ENCODE results near the gene GAS2. TPM values are rescaled to one million over a fixed set of nuclear protein-coding genes. Genes with fewer than 3 reads are reported as not detected.

GAS2 gene
- polyA plus RNA-seq, 3 donors = 0.52 to 4.7 (median 0.56) TPM

- no peak overlapping the region for H3K27ac ChIP-seq (ENCODE audit: low read depth, low read length)
- WGBS, 3 donors = 84 to 100% (median 88%) methylated on average over 1 of the region's 1 CpG
These were observed 102.7 kb downstream of the GAS2 start for GRCh38 chr11:22769081-22769480.

- WGBS, 3 donors = 82 to 91% (median 87%) methylated on average over 2 of the region's 2 CpGs
- H3K27ac ChIP-seq (ENCODE audit: low read depth, low read length) = no peak overlapping the region
These were observed 108.3 kb downstream of the GAS2 start for GRCh38 chr11:22774716-22775115.

DNA sequence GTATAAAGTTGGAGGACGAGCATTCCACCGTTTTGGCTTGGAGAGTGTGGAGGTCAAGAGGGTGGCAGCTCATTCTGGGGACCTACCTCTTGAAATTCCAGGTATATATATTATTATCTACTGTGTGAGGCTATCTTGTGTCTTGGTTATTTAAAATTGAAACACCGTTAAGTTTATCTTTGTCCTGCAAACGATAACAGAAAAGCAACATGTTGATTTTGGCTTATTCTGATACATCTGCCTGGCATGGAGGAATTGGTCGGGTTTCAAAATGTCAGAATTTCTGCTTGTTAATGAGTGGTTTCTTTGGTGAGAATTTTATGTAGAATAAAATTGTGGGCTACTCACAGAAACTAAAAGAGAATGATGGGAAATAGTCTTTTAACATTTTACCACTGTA lies 108.8 kb downstream of the GAS2 start:
- 72 to 86% (median 79%) methylated on average over 5 of the region's 5 CpGs for WGBS, 3 donors

GRCh38 chr11:22778642-22779041 lies 112.2 kb downstream of the GAS2 start:
- no peak overlapping the region for H3K27ac ChIP-seq (ENCODE audit: low read depth, low read length)

More for the DNA sequence above, 108.8 kb downstream of the GAS2 start:
- H3K27ac ChIP-seq (ENCODE audit: low read depth, low read length) = no peak overlapping the region

DNA sequence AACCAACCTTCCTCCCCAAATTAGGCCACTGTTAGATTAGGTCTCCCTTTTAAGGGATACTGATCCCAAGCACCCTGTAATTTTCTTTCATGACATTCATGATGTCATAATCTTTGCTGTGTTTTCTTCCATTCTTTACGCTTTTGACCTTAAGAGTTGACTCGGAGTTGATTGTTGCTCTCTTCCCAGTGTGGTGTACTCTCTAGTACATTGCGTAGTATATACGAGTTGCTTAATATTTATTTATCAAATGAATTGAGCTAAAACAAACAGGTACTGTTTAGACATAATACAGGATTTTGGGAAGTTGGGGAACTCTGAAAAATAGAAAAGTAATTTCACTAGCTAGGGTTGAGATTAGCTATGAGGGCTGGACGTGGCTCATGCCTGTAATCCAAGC lies 113.4 kb downstream of the GAS2 start:
- WGBS, 3 donors = 89 to 94% (median 90%) methylated on average over 5 of the region's 5 CpGs

DNA sequence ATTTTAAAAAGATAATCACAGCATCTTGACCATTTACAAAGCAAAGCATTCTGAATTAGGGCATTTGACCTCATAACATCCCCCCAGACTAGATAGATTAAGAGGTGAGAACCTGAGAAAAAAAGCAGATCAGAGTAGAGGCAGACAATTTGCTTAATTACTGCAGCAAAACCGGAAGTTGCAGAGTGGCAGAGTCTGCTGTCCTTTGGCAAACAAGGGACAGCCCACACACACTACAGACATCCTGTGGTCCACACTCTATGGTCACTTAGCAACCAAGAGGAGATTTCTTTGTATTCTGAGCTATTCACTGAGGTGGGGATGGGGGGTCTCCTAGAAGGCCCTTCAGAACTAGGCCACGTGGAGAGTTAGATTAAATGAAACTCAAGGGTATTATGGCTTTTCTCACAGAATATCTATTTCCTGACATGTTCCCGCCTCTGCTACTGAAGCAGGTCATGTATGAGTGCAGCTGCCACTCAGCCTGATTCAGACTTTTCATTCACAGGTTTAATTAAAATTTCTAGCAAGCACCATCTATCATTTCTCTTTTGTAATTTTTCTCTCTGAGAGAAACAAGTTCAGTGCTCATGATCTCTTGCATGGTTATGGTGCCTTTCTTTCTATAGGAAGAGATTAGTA lies 114.7 kb downstream of the GAS2 start:
- whole genome bisulfite sequencing, 3 donors = 33 to 54% (median 37%) methylated on average over 3 of the region's 3 CpGs
- H3K27ac ChIP-seq (ENCODE audit: low read depth, low read length) = no peak overlapping the region

More for the DNA sequence above, 113.4 kb downstream of the GAS2 start:
- no peak overlapping the region for H3K27ac ChIP-seq (ENCODE audit: low read depth, low read length)

- no peak overlapping the region for H3K27ac ChIP-seq (ENCODE audit: low read depth, low read length)
These were observed 118.8 kb downstream of the GAS2 start for GRCh38 chr11:22785251-22785650.

DNA sequence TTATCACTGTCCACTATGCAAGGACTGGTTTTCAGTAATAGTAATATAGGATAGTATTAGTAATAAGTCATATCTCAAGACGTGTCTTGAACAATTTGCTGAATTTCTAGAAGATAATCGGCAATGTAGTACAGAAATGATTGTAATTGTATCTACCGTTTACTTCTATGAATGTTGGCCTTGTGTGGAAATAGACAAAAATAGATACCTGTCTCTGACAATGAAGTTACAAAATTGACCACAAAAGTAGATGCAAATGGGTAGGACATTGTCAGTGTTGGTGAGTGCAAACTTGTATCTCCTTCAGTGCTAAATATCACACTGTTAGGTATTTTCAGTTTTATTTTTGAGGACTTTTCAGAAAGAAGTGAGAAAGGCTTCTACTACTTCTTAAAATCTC lies 120.1 kb downstream of the GAS2 start:
- WGBS, 3 donors = 84 to 87% (median 86%) methylated on average over 3 of the region's 3 CpGs
- H3K27ac ChIP-seq (ENCODE audit: low read depth, low read length) = no peak overlapping the region

DNA sequence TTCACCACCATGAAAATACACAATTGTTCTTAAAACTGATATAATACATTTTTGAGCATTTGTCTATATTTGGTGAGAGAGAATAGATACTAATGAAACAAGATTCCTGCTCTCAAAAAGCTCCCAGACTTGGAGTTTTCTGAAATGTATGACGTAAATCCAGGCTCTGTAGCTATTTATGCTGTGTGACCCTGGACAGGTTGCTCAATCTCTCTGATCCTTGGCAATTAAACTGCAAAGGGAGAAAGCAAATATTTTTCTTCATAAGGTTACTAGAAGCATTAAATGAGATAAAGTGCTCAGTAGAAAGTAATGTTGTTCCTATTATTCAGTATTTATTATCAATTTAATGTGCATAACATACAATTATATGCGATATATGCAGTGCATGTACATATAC lies 120.6 kb downstream of the GAS2 start:
- 66 to 73% (median 73%) methylated on average over 2 of the region's 2 CpGs for WGBS, 3 donors
- no peak overlapping the region for H3K27ac ChIP-seq (ENCODE audit: low read depth, low read length)

GRCh38 chr11:22787551-22788162 lies 121.2 kb downstream of the GAS2 start:
- 24 to 30% (median 26%) methylated on average over 9 of the region's 9 CpGs for WGBS, 3 donors
- H3K27ac ChIP-seq (ENCODE audit: low read depth, low read length) = no peak overlapping the region

DNA sequence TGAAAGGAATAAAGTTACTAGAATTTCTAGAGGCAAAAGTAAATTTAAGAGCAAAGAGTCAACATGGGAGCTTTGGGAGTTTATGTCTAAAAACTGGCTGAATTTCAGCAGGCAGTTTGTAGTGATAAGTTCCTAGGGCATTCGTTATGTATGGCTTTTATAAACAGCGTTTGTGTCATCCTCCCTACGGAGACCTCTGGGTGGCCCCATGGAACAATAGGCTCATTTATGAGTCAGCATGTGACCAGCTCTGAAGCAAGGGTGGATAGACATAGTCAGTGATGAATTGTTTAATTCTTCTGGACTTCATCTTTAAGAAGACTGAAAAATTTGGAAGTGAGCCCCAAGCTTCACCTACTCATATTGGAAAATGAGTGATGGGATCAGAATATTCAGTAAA lies 126.1 kb downstream of the GAS2 start:
- 16 to 40% (median 29%) methylated on average over 3 of the region's 3 CpGs for WGBS, 3 donors

GRCh38 chr11:22795914-22796313 lies 129.5 kb downstream of the GAS2 start:
- WGBS, 3 donors = 90 to 93% (median 93%) methylated on average over 1 of the region's 1 CpG
- no peak overlapping the region for H3K27ac ChIP-seq (ENCODE audit: low read depth, low read length)

More for the DNA sequence above, 126.1 kb downstream of the GAS2 start:
- H3K27ac ChIP-seq (ENCODE audit: low read depth, low read length) = no peak overlapping the region

DNA sequence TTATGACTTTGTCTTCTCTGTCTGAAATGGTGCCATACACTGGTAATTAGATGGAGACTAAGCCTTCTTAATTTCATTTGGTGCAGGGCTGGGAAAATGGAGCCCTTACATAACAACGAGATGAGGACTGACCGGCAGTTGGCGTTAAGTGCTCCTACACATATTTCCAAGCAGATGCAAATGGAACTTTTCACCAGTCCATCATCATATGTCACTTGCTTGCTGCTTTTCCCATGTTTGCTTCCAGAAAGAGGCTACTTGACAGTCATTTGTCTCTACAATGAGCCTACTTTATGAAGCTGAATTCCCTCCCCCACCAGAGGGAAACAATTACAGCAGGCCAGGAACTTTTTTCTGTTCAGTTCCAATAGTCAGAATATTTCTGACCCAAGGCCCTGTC lies 130.6 kb downstream of the GAS2 start:
- WGBS, 3 donors = 88 to 90% (median 90%) methylated on average over 3 of the region's 3 CpGs
- H3K27ac ChIP-seq (ENCODE audit: low read depth, low read length) = no peak overlapping the region

DNA sequence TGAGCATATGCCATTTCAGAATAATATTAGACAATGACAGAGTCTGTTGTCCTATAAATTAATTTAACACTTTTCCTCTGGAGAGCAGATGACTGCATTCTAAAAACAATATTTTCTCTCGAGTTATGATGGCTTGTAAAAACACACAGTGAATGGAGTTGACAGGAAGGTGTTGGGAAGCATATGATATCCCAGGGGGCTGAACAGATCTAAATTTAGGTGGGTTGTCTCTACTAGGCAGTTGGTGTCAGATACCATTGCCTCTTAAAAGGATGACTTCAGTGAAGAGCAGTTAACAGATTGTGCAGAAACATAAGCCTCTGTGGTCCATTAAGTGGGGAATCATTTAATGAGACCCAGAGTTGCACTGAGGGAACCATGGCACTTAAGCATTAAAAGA lies 132.5 kb downstream of the GAS2 start:
- 61 to 87% (median 64%) methylated on average over 1 of the region's 1 CpG for WGBS, 3 donors
- H3K27ac ChIP-seq (ENCODE audit: low read depth, low read length) = no peak overlapping the region

DNA sequence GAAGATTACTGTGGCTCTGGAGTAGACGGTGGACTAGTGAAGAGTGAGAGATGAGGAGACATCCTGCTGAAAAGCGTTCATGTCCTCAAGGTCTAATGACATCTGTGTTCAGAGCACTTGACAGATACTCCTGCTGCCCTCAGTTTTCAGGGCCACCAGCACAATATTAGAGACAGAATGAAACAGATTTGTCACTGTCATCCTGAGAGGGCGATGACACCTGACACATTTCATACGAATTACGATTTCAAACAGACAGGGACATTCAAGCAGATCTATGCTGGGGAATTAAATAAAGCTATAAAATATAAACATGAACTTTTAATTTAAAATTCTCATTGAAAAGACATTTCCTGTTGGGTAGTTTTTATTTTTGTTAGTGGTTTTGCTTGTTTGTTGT lies 134.1 kb downstream of the GAS2 start:
- WGBS, 3 donors = 89 to 90% (median 89%) methylated on average over 5 of the region's 5 CpGs
- no peak overlapping the region for H3K27ac ChIP-seq (ENCODE audit: low read depth, low read length)

DNA sequence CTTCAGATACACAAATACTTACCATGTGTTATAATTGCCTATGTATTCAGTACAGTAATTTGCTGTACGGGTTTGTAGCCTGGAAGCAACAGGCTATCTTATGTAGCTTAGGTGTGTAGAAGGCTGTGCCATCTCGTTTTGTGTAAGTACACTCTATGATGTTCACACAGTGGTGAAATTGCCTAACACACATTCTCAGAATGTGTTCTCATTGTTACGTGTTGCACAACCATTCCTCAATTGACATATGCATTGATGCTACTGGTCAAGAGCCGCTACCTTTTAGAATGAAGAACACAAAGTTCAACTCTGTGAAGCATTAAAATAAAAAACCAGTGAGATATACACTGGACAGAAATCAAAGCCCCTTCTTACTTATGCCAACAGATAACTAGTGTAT lies 136.4 kb downstream of the GAS2 start:
- H3K27ac ChIP-seq (ENCODE audit: low read depth, low read length) = no peak overlapping the region
- whole genome bisulfite sequencing, 3 donors = 83 to 96% (median 87%) methylated on average over 4 of the region's 4 CpGs

DNA sequence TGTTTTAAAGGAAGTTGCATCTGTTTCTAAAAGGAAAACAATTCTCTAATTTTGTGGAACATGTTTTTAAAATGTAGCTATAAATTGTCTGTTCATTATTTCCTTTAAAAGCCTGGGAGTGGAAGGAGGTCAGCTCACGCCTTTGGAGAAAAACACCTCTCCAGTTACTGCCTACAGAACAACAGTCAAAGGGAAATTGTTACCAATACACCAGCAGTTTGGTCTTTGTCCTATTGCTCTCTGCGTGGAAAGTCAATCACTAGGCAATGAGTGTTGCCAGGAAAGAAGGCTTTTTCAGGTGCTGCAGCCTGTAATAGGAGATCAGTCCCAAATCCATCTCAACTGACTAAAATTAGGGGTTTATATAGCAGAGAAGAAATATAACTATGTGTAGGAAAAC lies 141.0 kb downstream of the GAS2 start:
- 70 to 85% (median 74%) methylated on average over 2 of the region's 2 CpGs for WGBS, 3 donors
- H3K27ac ChIP-seq (ENCODE audit: low read depth, low read length) = no peak overlapping the region

DNA sequence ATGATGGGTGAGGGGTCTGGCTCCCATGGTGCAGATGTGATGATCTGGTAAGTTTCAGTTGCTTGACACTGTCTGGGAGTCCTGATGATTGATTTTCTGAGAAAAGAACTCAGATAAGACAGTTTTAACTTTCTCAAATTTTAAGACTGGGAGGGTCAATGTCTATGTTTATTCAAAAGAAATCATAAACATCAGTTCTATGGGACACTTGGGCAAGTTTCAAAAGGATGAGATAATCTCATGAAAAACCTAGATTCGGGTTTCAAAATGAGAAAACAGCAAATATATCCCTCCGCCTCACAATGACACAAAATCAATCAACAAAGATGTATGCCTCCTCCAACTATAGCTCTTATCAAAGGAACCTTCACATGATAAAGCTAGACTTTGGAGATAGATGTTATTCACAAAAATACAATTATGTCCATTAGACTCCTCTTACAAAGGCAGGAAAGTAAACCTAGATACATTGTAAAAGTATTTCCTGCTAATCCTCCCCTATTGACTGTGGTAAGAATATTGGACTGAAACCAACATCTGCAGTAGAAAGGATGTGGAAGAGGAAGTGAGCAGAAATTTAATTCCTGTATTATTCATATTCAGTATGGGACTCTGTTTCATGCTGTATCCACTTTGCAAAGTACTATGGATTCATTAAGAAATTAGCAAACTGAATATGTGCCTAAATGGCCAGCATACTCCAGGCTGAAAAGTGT lies 141.6 kb downstream of the GAS2 start:
- WGBS, 3 donors = 71 to 88% (median 79%) methylated on average over 2 of the region's 2 CpGs
- no peak overlapping the region for H3K27ac ChIP-seq (ENCODE audit: low read depth, low read length)

- 78 to 91% (median 80%) methylated on average over 3 of the region's 3 CpGs for WGBS, 3 donors
- H3K27ac ChIP-seq (ENCODE audit: low read depth, low read length) = no peak overlapping the region
These were observed 142.3 kb downstream of the GAS2 start for GRCh38 chr11:22808571-22809197.

All from adipose tissue (tissue), 3 donors.